WTC11 (cell line): ENCODE data around the gene HECW1.

Source experiments
- AFF4 ChIP-seq: sonication (generic); formaldehyde crosslinking; IDR thresholded peaks from 2 replicates; pipeline ENCODE4 v1.8.1; 2023; ENCODE audit warnings: mild to moderate bottlenecking, missing genetic modification reagents, borderline replicate concordance
- CTCF ChIP-seq: fragments of 200-600 bp; IDR thresholded peaks from 2 replicates; pipeline ENCODE4 v1.8.0; 2022; ENCODE audit warnings: antibody characterized with exemption
- USF1 ChIP-seq: sonication (generic); formaldehyde crosslinking; IDR thresholded peaks from 2 replicates; pipeline ENCODE4 v1.8.0; 2022; ENCODE audit warnings: mild to moderate bottlenecking, missing genetic modification reagents

- TF ChIP-seq USF1 (CRISPR knock-in tag) (no peak), CTCF (no peak), AFF4 (CRISPR knock-in tag) (no peak)
Measured at GRCh38 chr7:43085992-43086391, 26.5 kb upstream of the HECW1 start.
